HL-60 (cell line): ENCODE results near the gene SNX8.

Source experiments
- POLR2AphosphoS5 ChIP-seq: IDR thresholded peaks from 2 replicates; pipeline ENCODE4 v1.6.1; 2012; ENCODE audit warnings: low read depth
- TF ChIP-seq, protein P1 (sequence below): IDR thresholded peaks from one replicate; pipeline ENCODE4 v1.5.1; 2011; ENCODE audit warnings: low read length, control low read depth, inconsistent platforms; ENCODE audit not compliant: insufficient read depth
- TF ChIP-seq, protein P2 (sequence below): IDR thresholded peaks from 2 replicates; pipeline ENCODE4 v1.6.1; 2012; ENCODE audit warnings: low read depth; ENCODE audit not compliant: insufficient replicate concordance

DNA sequence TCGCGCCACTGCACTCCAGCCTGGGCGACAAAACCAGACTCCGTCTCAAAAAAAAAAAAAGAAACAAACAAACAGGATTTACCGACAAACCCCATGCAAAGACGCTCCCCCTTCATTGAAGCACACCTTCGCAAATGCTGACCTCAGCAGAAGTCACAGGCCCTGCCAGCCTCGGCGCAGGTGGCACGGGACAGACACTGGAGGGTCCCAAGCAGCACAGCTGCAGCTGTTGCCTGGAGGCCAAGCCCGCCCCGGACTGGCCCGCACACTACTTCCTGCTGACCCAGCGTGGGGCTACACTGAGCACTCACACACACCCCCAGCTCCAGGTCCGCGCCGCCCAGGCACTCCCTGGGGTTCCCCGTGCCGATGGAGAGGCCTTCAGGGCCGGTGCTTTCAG is 31.2 kb downstream of the SNX8 start:
- TF ChIP-seq, protein P1, sequence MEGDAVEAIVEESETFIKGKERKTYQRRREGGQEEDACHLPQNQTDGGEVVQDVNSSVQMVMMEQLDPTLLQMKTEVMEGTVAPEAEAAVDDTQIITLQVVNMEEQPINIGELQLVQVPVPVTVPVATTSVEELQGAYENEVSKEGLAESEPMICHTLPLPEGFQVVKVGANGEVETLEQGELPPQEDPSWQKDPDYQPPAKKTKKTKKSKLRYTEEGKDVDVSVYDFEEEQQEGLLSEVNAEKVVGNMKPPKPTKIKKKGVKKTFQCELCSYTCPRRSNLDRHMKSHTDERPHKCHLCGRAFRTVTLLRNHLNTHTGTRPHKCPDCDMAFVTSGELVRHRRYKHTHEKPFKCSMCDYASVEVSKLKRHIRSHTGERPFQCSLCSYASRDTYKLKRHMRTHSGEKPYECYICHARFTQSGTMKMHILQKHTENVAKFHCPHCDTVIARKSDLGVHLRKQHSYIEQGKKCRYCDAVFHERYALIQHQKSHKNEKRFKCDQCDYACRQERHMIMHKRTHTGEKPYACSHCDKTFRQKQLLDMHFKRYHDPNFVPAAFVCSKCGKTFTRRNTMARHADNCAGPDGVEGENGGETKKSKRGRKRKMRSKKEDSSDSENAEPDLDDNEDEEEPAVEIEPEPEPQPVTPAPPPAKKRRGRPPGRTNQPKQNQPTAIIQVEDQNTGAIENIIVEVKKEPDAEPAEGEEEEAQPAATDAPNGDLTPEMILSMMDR: no peak
- TF ChIP-seq, protein P2, sequence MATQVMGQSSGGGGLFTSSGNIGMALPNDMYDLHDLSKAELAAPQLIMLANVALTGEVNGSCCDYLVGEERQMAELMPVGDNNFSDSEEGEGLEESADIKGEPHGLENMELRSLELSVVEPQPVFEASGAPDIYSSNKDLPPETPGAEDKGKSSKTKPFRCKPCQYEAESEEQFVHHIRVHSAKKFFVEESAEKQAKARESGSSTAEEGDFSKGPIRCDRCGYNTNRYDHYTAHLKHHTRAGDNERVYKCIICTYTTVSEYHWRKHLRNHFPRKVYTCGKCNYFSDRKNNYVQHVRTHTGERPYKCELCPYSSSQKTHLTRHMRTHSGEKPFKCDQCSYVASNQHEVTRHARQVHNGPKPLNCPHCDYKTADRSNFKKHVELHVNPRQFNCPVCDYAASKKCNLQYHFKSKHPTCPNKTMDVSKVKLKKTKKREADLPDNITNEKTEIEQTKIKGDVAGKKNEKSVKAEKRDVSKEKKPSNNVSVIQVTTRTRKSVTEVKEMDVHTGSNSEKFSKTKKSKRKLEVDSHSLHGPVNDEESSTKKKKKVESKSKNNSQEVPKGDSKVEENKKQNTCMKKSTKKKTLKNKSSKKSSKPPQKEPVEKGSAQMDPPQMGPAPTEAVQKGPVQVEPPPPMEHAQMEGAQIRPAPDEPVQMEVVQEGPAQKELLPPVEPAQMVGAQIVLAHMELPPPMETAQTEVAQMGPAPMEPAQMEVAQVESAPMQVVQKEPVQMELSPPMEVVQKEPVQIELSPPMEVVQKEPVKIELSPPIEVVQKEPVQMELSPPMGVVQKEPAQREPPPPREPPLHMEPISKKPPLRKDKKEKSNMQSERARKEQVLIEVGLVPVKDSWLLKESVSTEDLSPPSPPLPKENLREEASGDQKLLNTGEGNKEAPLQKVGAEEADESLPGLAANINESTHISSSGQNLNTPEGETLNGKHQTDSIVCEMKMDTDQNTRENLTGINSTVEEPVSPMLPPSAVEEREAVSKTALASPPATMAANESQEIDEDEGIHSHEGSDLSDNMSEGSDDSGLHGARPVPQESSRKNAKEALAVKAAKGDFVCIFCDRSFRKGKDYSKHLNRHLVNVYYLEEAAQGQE: no peak
- no peak for TF ChIP-seq POLR2AphosphoS5
